ENCODE measurements around the gene PACS1.

The PACS1 gene

DNA sequence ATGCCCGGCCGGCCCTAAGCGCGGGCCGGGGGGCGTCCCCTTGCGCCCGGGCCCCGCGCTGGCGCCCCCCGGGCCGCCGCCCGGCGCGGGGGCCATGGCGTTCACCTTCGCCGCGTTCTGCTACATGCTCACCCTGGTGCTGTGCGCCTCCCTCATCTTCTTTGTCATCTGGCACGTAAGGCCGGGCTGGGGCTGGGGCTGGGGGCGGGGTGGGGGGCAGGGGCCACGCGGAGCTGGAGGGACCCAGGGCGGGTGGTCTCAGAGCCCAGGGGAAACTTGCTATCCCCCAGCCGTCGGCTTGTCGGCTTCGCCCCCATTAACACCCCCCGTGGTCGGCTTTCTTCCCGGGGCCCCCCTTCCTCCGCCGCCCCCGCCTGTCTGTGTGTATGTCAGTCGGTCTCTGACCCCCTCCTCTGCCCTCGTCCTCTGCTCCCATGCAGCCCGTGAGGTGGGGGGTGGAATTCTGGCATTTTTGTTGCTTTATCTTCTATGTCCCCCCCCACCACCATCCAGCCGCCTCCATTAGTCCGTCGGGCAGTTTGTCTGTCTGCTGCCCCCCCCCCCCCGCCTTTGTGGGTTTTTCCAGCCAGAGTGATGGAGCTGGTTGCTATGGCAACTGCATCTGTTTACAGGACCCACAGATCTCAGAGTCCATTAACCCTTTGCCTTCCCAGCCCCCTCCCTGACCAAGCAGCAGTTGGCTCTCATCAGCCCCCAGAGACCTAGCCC lies 208.5 kb downstream of the PACS1 start:
- DNase-seq: no peak

GRCh38 chr11:66279092-66279734 lies 209.1 kb downstream of the PACS1 start:
- DNase-seq: no peak

DNA sequence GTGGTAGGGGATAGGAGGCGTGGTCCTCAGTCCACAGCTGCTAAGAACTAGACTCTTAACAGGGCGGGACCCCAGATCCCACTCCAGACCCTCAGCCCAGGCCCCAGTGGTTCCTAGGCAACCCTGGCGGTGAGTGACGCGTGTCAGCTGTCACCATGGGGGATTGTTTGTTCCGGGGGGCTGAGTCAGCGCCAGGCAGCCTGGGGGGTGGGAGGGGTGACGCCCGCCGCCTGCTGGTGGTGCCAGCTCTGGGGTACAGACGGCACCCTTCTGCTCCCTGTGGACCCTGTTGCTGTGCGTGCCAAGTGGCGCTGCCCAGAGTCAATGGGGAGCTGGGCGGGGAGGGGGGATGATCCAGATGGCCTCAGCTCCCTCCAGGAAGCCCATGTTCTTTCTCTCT lies 210.4 kb downstream of the PACS1 start:
- DNase-seq: no peak

DNA sequence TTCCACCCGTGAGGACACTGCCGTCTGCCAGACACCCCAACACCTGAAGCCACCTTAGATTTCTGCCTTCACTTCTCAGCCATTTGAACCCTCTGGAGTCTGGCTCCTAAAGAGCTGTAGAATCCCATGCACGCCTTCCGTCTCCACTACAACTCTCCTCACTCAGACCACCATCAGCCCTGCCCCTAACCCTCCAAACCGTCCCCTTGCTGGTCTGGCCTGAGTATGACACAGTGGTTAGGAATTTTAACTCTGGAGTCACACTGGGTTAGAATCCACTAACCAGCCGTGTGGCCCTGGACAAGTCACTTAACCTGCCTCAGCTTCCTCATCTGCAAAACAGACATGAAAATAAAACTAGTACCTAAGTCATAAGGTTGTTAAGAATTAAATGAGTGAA lies 210.9 kb downstream of the PACS1 start:
- no peak for DNase-seq

DNA sequence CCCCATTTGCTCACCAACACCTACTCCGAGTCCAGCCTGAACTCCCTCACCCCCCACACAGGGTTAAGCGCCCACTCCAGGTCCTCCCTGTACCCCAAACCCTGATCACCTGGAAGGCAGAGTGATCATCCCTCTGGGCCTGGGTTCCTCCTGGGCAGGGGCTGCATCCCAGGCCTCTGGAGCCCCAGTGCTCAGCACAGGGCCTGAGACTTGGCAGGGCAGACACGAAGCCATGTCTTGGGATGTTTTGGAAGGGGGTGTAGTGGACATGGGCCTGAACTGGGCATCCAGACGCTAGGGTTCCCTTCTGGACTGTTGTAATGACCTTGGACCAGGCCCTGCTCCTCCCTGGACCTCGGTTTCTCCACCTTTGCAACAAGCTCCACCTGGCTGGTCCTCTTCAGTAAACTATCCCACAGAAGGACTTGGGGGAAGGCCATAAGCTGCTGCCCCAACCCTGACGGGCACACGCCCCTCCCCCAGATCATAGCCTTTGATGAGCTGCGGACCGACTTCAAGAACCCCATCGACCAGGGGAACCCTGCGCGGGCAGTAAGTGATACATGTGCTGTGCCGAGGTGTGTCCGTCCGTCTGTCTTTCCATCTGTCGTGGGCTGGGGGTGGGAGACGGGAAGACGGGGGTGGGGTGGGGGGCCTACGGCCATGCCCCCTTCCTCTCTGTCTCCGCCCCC lies 211.8 kb downstream of the PACS1 start:
- DNase-seq: no peak

DNA sequence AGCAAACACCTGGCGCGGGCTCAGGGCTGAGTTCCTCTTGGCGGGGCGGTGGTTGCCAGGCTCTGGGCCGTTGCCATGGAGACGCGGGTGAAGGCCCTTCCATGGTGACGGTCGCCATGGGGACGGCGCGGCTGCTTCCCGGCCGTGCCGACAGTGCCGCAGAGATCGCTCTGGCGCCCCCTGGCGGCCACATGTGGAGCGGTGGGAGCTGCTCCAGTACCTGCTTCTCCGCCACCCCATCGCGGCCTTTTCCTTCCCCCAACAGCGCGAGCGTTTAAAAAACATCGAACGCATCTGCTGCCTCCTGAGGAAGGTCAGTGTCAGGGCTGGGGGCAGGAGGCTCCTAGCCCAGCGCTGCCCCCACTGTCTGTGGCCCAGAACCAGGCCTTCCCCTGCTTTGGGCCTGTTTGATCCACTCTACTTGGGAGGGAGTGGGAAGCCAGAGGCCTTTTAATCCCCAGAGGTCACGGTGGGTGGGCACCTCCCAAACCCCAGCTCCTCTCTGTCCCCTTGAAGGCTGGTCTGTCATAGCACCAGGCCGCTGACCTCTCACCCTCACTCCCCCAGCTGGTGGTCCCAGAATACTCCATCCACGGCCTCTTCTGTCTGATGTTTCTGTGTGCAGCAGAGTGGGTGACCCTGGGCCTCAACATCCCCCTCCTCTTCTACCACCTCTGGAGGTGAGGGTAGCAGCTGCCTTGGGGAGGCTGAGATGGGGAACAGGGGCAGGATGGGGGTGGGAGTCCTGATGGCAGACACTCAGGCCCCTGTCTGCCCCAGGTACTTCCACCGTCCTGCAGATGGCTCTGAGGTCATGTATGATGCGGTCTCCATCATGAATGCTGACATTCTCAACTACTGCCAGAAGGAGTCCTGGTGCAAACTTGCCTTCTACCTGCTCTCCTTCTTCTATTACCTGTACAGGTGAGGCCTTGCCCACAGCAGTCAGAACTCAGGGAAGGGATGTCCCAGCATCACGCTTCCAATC lies 212.7 kb downstream of the PACS1 start:
- DNase-seq: peak; percentile 62

DNA sequence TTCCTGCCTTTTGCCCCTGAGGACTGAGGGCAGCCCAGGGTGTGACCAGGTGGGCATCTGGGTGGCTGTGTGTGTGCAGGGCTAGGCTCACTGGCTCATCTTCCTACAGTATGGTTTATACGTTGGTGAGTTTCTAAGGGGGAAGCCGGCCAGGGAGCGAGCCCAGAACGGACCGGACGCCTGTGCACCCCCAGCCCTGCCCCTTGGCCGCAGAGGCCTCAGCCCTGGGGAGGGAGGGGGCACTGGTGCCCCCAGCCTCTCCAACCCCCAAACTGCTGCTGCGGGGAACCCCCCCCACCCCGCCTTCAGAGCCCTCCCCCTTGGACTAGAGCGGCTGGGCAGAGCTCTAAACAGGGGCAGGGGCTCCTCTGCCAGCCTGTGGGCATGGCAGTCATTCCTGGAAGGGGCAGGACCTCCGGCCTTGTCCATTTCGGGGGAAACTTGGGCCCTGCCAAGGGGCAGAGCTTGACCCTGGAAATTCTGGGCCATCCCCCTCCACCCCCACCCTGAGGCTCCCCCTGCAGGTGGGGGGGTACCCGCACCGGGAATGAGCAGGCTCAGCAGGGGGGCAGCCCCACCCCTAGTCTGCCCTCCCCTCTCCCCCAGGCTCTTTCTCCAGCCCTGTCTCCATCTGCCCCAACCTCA lies 213.5 kb downstream of the PACS1 start:
- DNase-seq: no peak

GRCh38 chr11:66284526-66285078 lies 214.5 kb downstream of the PACS1 start:
- no peak for DNase-seq

- DNase-seq: no peak
These were observed 215.3 kb downstream of the PACS1 start for GRCh38 chr11:66285250-66285947.

GRCh38 chr11:66286699-66287098 lies 216.6 kb downstream of the PACS1 start:
- no peak for DNase-seq

DNA sequence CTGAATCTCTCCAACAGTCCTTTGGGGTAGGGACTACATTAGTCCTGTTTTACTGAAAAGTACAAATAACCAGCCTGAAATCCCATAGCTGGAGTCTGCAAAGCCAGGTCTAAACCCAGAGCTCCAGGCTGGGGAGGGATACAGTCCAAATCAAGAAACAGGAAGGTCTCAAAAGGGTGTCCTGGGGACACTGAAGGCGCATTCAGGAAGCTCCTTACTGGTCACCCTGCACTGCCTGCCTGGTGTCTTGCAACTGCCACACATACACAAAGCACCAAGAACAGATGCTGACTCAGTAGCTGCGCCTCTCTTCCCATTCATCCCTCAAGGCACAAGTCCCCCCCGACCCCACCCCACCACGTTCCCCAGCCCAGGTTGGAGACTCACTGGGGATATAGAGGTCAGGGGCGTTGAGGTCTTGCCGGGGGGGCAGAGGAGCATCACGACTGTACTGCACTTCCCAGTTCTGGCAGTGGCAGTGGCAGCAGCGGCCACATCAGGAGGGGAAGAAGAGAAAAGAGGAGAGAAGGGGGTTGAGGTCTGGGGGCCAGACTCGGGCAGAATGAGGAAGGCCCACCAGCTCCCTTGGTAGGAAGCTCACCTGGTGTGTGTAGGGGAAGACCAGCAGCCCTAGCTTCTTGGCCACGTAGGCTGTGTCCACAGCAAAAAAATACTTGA lies 217.3 kb downstream of the PACS1 start:
- DNase-seq: no peak

DNA sequence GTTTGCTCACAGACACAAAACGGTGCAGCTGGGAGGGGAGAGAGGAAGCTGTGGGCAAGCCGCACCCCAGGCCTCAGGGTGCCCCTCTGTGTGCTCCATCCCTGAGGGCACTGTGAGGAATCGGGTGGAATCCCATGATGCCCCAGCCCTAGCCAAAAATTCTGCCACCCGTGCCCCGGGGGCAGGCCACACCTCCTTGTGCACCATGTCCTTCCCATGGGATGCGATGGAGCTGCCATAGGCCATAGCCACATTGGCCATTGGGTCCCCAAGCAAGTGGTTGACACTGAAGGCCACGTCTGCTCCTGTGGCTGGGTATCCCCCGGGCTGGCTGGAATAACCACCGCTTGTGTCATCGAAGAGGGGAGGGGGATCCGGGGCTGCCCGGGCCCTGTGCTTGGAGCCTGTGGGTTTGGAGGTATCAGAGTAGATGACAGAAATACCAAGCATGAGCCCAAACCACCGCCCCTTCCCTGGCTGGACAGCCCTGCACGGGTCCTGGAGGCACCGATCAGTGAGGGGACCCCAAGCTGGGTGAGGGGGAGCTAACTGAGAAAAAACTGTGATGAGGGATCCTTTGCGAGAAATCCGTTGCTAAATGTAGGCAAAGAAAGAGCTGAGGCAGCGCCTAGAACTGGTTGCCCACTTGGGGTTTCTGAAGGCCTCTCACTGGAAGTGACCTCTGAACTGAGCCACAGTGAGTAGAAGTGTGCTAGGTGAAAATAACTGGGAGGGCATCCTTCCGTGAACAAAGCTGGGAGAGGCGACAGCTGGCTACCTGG lies 218.0 kb downstream of the PACS1 start:
- no peak for DNase-seq

DNA sequence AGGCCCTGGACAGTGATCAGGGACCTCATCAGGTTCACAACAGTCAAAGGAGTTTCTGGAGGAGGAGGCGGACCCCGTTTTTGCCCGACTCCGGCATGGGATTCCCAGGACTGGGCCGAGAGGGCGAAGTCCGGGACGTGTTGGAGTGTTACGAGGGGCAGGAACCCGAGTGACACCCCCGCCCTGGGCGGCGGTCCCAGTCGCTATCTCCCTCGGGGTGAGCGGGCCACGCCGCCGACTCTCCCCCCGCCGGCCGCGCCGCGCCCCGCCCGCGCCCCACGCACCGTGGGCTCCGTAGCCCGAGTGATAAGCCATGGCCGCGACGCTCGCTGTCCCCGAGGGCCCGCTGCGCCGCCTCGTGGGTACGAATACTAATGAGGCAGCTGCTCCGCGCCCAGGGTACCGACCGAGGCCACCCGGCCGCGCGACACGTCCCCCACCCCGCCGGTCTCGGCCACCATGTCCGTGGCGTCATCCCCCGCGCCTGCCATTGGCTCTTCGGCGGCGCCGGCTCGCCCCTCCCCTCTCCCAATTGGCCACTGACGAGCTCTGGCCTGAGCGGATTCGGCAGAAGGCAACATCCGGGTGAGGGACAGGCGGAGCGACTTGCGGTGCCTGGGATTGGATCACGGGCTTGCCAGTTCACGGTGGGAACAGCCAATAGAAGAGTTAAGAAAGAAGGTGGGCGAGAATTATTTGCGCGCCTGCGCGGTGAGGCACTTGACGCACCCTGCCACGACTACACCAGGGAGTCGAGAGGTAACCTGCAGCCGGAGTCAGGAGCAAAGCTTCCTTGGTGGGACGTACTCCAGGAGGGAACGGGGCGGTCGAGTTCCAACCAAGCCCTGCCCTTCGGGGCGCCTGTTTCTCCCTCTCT lies 218.8 kb downstream of the PACS1 start, which contains the start of gene YIF1A:
Gene YIF1A, minus strand, starts transcription at position 473 of the 877 bp plus-strand sequence. Its CDS starts 158 bp downstream, at position 315.
- DNase-seq: peak; percentile 96

- DNase-seq: peak; percentile 55
These were observed 219.7 kb downstream of the PACS1 start for GRCh38 chr11:66289548-66290329.

- DNase-seq: no peak
These were observed 220.2 kb downstream of the PACS1 start for GRCh38 chr11:66290330-66290621.

- DNase-seq: no peak
These were observed 221.2 kb downstream of the PACS1 start for GRCh38 chr11:66291303-66291705.

DNA sequence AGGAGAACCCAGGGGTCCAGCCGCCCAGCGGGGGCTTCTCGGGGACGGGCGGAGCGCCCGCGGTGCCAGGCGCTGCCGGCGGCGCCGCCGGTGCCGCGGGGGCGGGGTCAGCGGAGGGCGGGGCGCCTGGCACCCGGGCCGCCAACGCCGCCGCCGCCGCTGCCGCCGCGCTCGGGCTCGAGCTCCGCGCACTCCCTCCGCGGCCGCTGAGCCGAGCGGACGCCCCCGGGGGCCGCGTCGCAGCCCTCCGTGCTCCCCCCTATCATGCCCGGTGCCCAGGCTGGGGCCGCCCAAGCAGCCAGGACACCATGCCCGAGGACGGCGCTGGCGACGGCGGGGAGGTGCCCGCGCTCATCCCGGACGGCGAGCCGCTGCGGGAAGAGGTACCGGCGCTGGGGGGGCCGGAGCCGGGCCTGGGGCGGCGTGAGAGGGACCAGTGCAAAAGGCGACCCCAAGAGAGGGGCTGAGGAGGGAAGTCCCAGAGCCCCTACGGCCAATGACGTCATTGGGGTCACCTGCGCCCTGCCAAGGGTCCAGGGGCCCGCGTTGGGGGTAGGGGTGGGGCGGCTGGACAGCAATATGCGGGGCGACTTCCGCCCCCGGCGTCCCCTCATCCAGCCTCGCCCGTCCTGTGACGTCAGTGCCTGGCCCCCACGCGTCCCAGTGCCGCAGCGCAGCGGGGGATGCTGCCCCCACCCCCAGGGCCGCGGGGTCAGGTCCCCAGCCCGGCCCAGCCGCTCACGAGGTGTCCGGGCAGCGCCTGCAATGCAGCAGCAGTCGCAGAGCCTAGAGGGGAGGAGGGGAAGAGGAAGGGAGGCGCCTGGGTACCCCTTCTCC lies 221.9 kb downstream of the PACS1 start, which contains the start of gene TMEM151A:
Gene TMEM151A, plus strand, starts transcription at position 189 of the 837 bp plus-strand sequence. Its CDS starts 120 bp downstream, at position 309.
- no peak for DNase-seq
